G401 (cell line): ENCODE measurements around the gene ACKR3. TPM values are rescaled to one million over a fixed set of nuclear protein-coding genes. Genes with fewer than 3 reads are reported as not detected.

Source experiments
- DNase-seq: peaks from one replicate; pipeline ENCODE4 v3.0.0-alpha.2; 2015; ENCODE audit warnings: low spot score
- in situ Hi-C: cut with HindIII; loops from 2 replicates; pipeline ENCODE4 v1.10.0; 2016; ENCODE audit warnings: low sequenced_read_pairs, mixed read lengths
- total RNA-seq: library from RNA; depleted of rRNA; stranded (reverse); fragments of >200 nt; shearing (Covaris generic); gene quantifications from 2 replicates; pipeline ENCODE4 v1.2.3, GENCODE V29; 2014

The ACKR3 gene
- total RNA-seq, 1 experiment from 2014 or later, result not detected

GRCh38 chr2:236619910-236620612, 50.4 kb downstream of the ACKR3 start:
- DNase-seq, result no peak
- in situ Hi-C loops, result no loop called here

GRCh38 chr2:236621786-236622185, 52.2 kb downstream of the ACKR3 start:
- no peak for DNase-seq
- in situ Hi-C loops, result no loop called here

GRCh38 chr2:236622201-236622600, 52.6 kb downstream of the ACKR3 start:
- in situ Hi-C loops, result no loop called here
- no peak for DNase-seq

GRCh38 chr2:236622660-236623059, 53.0 kb downstream of the ACKR3 start:
- in situ Hi-C loops, result no loop called here
- DNase-seq, result no peak

GRCh38 chr2:236623816-236624215, 54.2 kb downstream of the ACKR3 start:
- in situ Hi-C loops, result no loop called here
- no peak for DNase-seq

- no peak for DNase-seq
- in situ Hi-C loops, result no loop called here
Measured at GRCh38 chr2:236625156-236625690, 55.6 kb downstream of the ACKR3 start.

- in situ Hi-C loops, result no loop called here
- DNase-seq, result no peak
Measured at GRCh38 chr2:236626391-236627150, 56.9 kb downstream of the ACKR3 start.

GRCh38 chr2:236627193-236627592, 57.6 kb downstream of the ACKR3 start:
- in situ Hi-C loops, result no loop called here
- DNase-seq, result no peak

GRCh38 chr2:236627841-236628240, 58.2 kb downstream of the ACKR3 start:
- DNase-seq, result no peak
- in situ Hi-C loops, result no loop called here

GRCh38 chr2:236628256-236628901, 58.8 kb downstream of the ACKR3 start:
- in situ Hi-C loops, result no loop called here
- no peak for DNase-seq

GRCh38 chr2:236628981-236629605, 59.5 kb downstream of the ACKR3 start:
- no peak for DNase-seq
- in situ Hi-C loops, result no loop called here

GRCh38 chr2:236629961-236630872, 60.6 kb downstream of the ACKR3 start:
- DNase-seq, result no peak
- in situ Hi-C loops, result no loop called here

- in situ Hi-C loops, result no loop called here
- no peak for DNase-seq
Measured at GRCh38 chr2:236631281-236631855, 61.7 kb downstream of the ACKR3 start.

- no peak for DNase-seq
- in situ Hi-C loops, result no loop called here
Measured at GRCh38 chr2:236631856-236632291, 62.2 kb downstream of the ACKR3 start.
